ENCODE measurements around the gene PTPA. TPM values are rescaled to one million over a fixed set of nuclear protein-coding genes. Genes with fewer than 3 reads are reported as not detected.
A peak's percentile ranks its signal among the peaks of the same experiment; 100 is the strongest.

Gene PTPA
- total and polyA plus RNA-seq, 10 of the 15 experiments (the other 5 are each of a cell fraction or from before 2014, with no cell fraction given): 1.6 to 111 (median 55.1) TPM

DNA sequence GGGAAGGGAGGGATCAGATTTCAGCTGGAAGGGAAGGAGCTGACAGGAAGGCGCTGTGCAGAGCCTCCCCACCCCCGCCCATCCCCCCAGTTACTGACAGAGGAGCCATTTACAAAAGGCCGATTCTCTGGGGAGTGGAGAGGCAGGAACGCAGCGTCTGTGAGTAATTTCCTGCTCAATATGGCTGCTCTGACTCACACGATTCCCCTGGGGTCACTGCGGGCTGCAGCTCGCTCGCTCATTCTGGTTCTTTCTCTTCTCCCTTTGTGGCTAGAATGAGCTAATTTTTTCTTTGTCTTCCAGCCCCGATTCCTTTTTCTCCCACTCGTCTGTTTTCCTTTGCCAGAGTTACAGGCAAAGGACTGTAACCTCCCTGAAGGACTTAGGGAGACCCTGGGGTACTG, 28.8 kb downstream of the PTPA start (continued):
- no peak for TF ChIP-seq RAD51 (IDR thresholded peaks at IDR 0.05)
- no peak for TF ChIP-seq MAX (IDR thresholded peaks at IDR 0.05; ENCODE audit: low read depth, low read length)
- TF ChIP-seq NR2C1 (IDR thresholded peaks at IDR 0.05): peak; percentile 34; the same call in 1 of the 2 replicates
- TF ChIP-seq RAD21 (IDR thresholded peaks at IDR 0.05; ENCODE audit: insufficient read depth, low read depth, low read length): no peak
- TF ChIP-seq POU2F2 (IDR thresholded peaks at IDR 0.05; ENCODE audit: borderline replicate concordance, low read depth, low read length): peak; percentile 92
- TF ChIP-seq CBX3 (IDR thresholded peaks at IDR 0.05; ENCODE audit: borderline replicate concordance, low read depth): no peak
- TF ChIP-seq MEF2A (IDR thresholded peaks at IDR 0.05; ENCODE audit: insufficient read depth, low read depth, low read length): peak; percentile 86
- TF ChIP-seq ZNF274 (IDR thresholded peaks at IDR 0.05; ENCODE audit: insufficient read depth, insufficient read length): no peak
- TF ChIP-seq CBFB (IDR thresholded peaks at IDR 0.05; ENCODE audit: low read depth): peak; percentile 90
- TF ChIP-seq GATAD2B (conservative IDR thresholded peaks at IDR 0.05; ENCODE audit: low read depth): peak; percentile 87
- peak; percentile 80; the same call in 1 of the 2 replicates for TF ChIP-seq TBL1XR1 (IDR thresholded peaks at IDR 0.05; ENCODE audit: low read depth, low read length)
- no peak for TF ChIP-seq KDM1A (IDR thresholded peaks at IDR 0.05; ENCODE audit: borderline replicate concordance)
- no peak for TF ChIP-seq FOS (IDR thresholded peaks at IDR 0.05; ENCODE audit: borderline replicate concordance, extremely low read depth, insufficient read length)
- TF ChIP-seq, protein P1, sequence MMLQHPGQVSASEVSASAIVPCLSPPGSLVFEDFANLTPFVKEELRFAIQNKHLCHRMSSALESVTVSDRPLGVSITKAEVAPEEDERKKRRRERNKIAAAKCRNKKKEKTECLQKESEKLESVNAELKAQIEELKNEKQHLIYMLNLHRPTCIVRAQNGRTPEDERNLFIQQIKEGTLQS (IDR thresholded peaks at IDR 0.05; ENCODE audit: borderline replicate concordance, extremely low read depth, low read depth, low read length): no peak
- TF ChIP-seq, protein P2, sequence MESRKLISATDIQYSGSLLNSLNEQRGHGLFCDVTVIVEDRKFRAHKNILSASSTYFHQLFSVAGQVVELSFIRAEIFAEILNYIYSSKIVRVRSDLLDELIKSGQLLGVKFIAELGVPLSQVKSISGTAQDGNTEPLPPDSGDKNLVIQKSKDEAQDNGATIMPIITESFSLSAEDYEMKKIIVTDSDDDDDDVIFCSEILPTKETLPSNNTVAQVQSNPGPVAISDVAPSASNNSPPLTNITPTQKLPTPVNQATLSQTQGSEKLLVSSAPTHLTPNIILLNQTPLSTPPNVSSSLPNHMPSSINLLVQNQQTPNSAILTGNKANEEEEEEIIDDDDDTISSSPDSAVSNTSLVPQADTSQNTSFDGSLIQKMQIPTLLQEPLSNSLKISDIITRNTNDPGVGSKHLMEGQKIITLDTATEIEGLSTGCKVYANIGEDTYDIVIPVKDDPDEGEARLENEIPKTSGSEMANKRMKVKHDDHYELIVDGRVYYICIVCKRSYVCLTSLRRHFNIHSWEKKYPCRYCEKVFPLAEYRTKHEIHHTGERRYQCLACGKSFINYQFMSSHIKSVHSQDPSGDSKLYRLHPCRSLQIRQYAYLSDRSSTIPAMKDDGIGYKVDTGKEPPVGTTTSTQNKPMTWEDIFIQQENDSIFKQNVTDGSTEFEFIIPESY (IDR thresholded peaks at IDR 0.05): 0 out of 2 replicates have a peak, but pooled peaks have one; percentile 31
- TF ChIP-seq, protein P3, sequence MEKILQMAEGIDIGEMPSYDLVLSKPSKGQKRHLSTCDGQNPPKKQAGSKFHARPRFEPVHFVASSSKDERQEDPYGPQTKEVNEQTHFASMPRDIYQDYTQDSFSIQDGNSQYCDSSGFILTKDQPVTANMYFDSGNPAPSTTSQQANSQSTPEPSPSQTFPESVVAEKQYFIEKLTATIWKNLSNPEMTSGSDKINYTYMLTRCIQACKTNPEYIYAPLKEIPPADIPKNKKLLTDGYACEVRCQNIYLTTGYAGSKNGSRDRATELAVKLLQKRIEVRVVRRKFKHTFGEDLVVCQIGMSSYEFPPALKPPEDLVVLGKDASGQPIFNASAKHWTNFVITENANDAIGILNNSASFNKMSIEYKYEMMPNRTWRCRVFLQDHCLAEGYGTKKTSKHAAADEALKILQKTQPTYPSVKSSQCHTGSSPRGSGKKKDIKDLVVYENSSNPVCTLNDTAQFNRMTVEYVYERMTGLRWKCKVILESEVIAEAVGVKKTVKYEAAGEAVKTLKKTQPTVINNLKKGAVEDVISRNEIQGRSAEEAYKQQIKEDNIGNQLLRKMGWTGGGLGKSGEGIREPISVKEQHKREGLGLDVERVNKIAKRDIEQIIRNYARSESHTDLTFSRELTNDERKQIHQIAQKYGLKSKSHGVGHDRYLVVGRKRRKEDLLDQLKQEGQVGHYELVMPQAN (conservative IDR thresholded peaks at IDR 0.05): 0 out of 2 replicates have a peak, but pooled peaks have one; percentile 13
- TF ChIP-seq, protein P4, sequence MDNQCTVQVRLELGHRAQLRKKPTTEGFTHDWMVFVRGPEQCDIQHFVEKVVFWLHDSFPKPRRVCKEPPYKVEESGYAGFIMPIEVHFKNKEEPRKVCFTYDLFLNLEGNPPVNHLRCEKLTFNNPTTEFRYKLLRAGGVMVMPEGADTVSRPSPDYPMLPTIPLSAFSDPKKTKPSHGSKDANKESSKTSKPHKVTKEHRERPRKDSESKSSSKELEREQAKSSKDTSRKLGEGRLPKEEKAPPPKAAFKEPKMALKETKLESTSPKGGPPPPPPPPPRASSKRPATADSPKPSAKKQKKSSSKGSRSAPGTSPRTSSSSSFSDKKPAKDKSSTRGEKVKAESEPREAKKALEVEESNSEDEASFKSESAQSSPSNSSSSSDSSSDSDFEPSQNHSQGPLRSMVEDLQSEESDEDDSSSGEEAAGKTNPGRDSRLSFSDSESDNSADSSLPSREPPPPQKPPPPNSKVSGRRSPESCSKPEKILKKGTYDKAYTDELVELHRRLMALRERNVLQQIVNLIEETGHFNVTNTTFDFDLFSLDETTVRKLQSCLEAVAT (IDR thresholded peaks at IDR 0.05): peak; percentile 94
- TF ChIP-seq CEBPZ (IDR thresholded peaks at IDR 0.05; ENCODE audit: low read depth, low read length): no peak
- TF ChIP-seq PAX5 (IDR thresholded peaks at IDR 0.05; ENCODE audit: borderline replicate concordance, low read depth, low read length): peak; percentile 93
- TF ChIP-seq SIN3A (IDR thresholded peaks at IDR 0.05; ENCODE audit: low read depth, low read length): no peak
- TF ChIP-seq CEBPB (IDR thresholded peaks at IDR 0.05; ENCODE audit: borderline replicate concordance in 1 of 2, low read depth in 2 of 2, low read length in 2 of 2): no peak
